NCI-H2107 treated with DMSO at 0.1 percent for 48 hours (cell line): ENCODE results near the gene SUN1.
"Not testable (repeated sequence)": the region's sequence is repeated elsewhere in the genome, so short reads cannot be mapped to it uniquely, and the experiment has no call there.

Experiments
- DNase-seq: peaks from one replicate; lab custom pipeline; 2025; ENCODE audit not compliant: unreplicated experiment; lab: John Stamatoyannopoulos, UW

SUN1 gene

DNA sequence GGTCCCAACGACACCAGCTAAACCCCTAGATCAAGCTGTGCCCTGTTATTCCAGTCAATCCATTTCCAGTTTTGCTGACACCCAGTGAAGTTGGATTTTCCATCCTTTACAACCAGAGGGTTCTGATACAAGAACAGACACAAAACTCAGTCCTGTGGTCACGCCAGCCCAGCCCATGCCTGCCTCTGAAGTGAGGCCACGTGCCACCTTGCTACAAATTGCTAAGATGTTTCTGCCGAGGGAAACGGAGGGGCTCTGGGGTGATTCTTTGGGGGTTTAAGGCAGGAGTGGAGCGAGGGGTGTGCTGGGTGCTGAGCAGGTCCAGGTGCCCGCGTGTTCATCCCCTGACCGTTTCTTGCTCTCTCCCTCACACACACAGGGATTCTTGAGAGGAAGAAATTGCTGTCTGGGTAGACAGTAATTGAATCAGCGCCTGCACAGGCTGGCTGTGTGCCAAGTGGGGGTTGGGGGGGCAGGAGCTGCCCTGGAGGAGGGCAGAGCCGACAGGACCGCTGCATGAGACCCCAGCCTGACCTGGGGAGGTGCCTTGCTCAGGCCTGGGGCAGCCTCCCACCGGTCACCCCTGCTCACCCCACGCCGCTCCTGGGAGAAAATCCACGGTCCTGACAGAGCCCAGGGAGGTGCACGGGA is 84.1 kb downstream of the SUN1 start:
- no peak for DNase-seq

DNA sequence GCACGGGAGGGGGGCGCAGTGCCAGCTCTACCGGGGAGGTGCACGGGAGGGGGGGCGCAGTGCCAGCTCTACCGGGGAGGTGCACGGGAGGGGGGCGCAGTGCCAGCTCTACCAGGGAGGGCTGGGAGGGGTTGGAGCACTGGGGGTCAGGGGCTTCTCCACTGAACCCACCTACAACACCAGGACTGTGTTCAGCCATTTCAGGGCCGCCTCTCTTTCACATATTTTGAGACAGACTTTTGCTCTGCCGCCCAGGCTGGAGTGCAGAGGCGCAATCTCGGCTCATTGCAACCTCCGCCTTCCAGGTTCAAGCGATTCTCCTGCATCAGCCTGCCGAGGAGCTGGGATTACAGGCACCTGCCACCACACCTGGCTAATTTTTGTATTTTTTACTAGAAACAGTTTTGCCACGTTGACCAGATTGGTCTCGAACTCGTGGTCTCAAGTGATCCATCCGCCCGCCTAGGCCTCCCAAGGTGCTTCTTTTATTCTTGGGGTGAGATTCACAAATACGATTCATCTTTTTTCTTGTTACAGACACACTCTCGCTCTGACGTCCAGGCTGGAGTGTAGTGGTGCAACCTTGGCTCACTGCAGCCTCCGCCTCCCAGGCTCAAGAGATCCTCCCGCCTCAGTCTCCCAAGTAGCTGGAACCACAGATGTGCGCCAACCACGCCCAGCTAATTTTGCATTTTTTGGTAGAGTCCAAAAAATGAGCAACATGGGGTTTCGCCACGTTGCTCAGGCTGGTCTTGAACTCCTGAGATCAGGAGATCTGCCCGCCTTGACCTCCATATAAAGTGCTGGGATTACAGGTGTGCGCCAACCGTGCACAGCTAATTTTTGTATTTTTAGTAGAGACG is 85.2 kb downstream of the SUN1 start:
- DNase-seq, result no peak

DNA sequence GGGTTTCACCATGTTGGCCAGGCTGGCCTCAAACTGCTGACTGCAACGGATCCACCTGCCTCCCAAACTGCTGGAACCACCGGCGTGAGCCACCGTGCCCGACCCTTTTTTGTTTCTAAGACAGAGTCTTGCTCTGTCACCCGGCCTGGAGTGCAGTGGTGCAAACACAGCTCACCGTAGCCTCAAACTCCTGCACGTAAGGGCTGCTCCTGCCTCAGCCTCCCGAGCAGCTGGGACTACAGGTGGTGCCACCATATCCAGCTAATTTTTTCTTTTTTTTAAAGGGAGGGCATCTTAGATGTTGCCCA is 85.8 kb downstream of the SUN1 start:
- no peak for DNase-seq

DNA sequence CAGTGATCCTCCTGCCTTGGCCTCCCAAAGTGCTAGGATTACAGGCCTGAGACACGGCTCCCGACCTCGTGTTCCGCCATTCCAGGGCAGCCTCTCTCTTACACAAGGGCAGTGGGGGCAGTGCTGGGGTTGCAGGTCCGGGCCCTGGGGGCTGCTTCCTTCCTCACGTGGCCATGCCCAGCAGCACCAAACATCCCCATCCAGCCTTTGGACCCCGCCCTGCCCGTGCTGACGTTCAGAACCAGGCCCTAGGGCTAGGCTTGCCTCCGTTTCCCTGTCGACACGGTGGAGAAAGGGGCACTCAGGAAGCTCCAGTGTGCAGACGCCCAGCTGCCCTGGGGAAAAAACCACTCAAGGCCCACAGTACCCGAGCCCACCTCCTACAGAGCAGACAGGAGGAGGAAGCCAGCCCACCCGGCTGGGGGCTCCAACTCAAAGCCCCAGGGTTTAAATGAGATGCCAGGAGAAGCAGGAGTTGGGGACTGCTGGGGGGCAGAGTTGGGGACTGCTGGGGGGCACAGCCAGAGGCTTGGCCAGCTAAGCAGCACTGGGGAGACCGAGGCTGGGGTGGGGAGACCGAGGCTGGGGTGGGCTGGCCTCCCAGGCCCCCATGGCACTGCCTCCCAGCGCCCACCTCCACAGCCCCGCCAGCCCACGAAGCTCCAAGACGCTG is 86.3 kb downstream of the SUN1 start:
- DNase-seq, result no peak

DNA sequence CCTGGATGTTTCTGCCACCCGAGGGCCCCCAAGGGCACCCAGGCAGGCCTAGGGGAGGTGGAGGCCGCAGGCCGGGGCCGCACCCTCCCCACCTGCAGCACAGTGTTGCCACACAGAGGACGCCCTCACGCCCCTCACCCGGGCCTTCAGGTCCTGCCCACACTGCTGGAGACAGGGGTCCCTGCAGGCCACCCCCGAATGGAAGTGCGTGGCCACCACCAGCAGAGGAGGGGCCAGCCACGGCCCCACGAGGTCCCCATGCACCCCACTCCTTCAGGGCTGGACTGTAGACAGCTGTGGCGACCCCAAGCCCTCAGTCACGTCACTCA is 86.8 kb downstream of the SUN1 start:
- no peak for DNase-seq

DNA sequence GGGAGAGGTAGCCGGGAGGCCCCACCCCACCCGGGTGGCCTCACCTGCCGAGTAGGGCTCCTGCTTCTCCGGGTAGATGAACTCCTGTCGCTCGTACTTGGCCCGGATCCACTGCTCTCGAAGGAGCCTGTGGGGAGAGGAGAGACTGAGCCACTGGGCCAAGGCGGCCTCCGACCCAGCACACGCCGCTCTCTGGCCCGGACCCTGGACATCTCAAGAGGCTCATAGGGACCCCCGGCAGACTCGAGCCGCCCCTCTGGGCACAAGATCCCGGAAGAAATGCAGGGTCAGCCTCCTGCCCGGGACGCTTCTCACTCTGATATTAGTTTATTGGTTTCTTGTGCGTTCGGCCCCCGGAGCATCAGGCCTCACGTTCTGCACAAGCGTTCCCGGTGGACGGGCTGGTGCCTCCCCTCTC is 87.7 kb downstream of the SUN1 start:
- DNase-seq, result no peak

GRCh38 chr7:920351-921070 is 88.2 kb downstream of the SUN1 start:
- DNase-seq, result no peak

- no peak for DNase-seq
Measured at GRCh38 chr7:921071-921461, 88.8 kb downstream of the SUN1 start.

DNA sequence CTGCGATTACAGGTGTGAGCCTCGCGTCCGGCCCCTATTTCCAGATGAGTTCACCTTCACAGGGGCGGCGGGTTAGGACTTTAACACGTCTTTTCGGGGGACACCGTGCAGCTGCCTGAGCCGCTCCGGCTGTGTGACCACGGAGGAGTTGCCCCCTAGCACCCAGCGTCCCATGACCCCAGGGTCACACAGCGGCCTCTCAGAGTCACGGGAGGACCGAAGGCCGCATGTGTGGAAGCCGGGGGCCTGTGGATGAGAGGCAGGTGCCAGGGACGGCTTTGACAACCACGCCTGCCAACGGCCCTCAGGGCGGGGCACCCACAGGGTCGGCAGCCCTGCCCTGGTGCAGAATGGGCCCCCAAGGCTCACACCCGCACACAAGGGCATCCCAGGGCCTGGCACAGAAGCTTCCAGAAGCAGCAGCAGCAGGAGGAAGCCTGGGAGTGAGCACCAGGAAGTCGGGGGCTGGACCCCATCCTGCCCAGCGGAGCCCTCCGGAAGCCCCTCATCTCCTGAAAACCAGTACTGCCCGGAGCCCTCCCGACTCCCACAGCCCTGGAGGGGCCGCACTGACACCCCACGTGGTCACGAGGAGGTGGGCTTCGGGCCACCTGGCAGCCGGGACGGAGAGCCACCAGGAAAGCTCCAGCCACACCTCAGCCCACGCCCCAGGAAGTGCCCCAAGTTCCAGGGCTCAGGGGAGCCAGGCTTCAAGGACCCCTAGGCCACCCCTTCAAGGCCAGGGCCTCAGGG is 89.5 kb downstream of the SUN1 start:
- DNase-seq, result no peak

- no peak for DNase-seq
Measured at GRCh38 chr7:922334-923107, 90.2 kb downstream of the SUN1 start.

DNA sequence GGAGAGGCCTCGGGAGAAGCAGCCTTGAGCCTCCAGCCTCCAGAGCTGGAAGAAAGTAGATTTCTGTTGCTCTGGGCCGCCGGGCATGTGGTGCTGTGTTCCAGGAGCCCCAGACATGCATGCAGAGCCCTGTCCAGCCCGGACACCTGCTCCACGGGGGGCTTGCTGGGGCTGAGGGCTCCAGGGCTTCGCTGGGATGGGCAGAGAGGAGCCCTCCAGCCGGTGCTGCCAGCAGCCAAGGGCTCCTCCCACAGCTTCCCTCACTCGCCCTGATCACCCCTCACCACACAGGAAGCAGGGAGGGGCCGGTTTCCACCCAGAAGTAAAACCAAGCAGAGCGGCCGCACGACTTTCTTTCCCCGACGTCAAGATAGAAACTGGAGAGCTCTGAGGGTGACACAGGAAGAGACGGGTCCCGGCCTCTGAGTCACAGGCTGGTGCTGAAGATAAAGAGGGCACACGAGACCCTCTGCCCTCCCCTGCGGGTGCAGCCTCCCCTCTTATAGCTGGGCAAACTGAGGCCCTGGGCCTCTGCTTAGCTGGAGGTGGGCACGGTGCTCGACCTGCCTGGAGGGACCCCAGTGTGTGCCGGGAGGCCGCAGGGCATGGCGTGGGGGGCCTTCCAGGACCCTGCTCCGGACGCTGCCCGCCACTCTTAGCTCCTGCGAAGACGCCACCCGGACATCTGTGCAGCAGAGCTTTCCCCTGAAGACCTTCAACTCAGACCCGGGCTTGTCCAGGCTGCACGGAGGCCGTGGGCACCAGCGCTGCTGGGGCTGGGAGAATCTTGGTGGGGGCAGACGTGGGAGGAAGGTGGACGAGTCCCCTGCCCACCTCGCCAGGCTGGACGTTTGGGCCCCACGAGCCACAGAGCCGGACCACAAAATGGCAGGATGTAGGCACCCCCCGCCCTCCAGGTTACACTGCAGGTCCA is 91.1 kb downstream of the SUN1 start:
- DNase-seq, result no peak

- DNase-seq, result not testable (repeated sequence)
Measured at GRCh38 chr7:924042-924441, 91.8 kb downstream of the SUN1 start.
